MCF 10A (cell line): ENCODE data around the gene PLEKHA5. TPM values are rescaled to one million over a fixed set of nuclear protein-coding genes. Genes with fewer than 3 reads are reported as not detected.
A peak's percentile ranks its signal among the peaks of the same experiment; 100 is the strongest.
"Not testable (repeated sequence)": the region's sequence is repeated elsewhere in the genome, so short reads cannot be mapped to it uniquely, and the experiment has no call there.

Source experiments
- BruUV-seq: library from RNA; stranded (reverse); fragments of 400-500 nt; replicated peaks from 2 replicates; lab custom pipeline; 2021; lab: Mats Ljungman, UMichigan
- CTCF ChIA-PET: fragments of 300-600 bp; sonication (Branson Sonifier 250); formaldehyde crosslinking; extraction: SDS; loops from one replicate; lab custom pipeline; 2021; ENCODE audit warnings: antibody characterized with exemption, inconsistent platforms; lab: Yijun Ruan, JAX
- POLR2A ChIA-PET: fragments of 300-600, 350-650 bp; sonication (Branson Sonifier 250); formaldehyde crosslinking; extraction: SDS; loops from one replicate; lab custom pipeline; 2020; ENCODE audit warnings: antibody characterized with exemption, inconsistent platforms; lab: Yijun Ruan, JAX
- DNase-seq: peaks from one replicate; pipeline ENCODE4 v3.0.0-alpha.2; 2018; ENCODE audit not compliant: unreplicated experiment
- H3K27ac Mint-ChIP-seq: one replicate; pipeline ENCODE4 v1.8.0; 2022; ENCODE audit warnings: mild to moderate bottlenecking, low read depth, mixed read lengths; ENCODE audit not compliant: unreplicated experiment
- H3K27me3 Mint-ChIP-seq: one replicate; pipeline ENCODE4 v1.8.0; 2022; ENCODE audit warnings: mixed read lengths; ENCODE audit not compliant: insufficient read depth, unreplicated experiment
- H3K36me3 Mint-ChIP-seq: one replicate; pipeline ENCODE4 v1.8.0; 2022; ENCODE audit warnings: mild to moderate bottlenecking, moderate library complexity, mixed read lengths; ENCODE audit not compliant: insufficient read depth, unreplicated experiment
- H3K4me1 Mint-ChIP-seq: one replicate; pipeline ENCODE4 v1.8.0; 2022; ENCODE audit warnings: mixed read lengths; ENCODE audit not compliant: insufficient read depth, unreplicated experiment
- H3K4me3 Mint-ChIP-seq: one replicate; pipeline ENCODE4 v1.8.0; 2022; ENCODE audit warnings: mild to moderate bottlenecking, moderate library complexity, mixed read lengths; ENCODE audit not compliant: unreplicated experiment
- H3K9me3 Mint-ChIP-seq: one replicate; pipeline ENCODE4 v1.8.0; 2022; ENCODE audit warnings: mixed read lengths; ENCODE audit not compliant: unreplicated experiment
- CTCF ChIP-seq: fragments of 200-600 bp; IDR thresholded peaks from one replicate; pipeline ENCODE4 v1.8.0; 2022; ENCODE audit warnings: antibody characterized with exemption, mild to moderate bottlenecking; ENCODE audit not compliant: unreplicated experiment
- intact Hi-C: fragments of 100-400 bp; cut with micrococcal nuclease; formaldehyde crosslinking; loops from 2 replicates; pipeline ENCODE4 v1.14.1; 2022
- total RNA-seq: library from RNA; stranded (reverse); gene quantifications from 2 replicates; pipeline ENCODE4 v1.2.3, GENCODE V29; 2022

Gene PLEKHA5
- total RNA-seq, 1 experiment from 2014 or later: 25.2 TPM

- CTCF ChIA-PET: interaction anchor here (0.6 to 1.3 kb wide), 3 partner anchors 13 to 45 kb away, joined by 3 to 6 read pairs (median 5); no protein-coding TSS in a partner anchor
- Mint-ChIP-seq H3K4me3 (no peak overlapping the region), H3K9me3 (no peaks in the 10 kb centered on the region), H3K27ac (no peak overlapping the region), H3K27me3 (no peaks in the 10 kb centered on the region), H3K4me1 (peaks cover 11% of the 10 kb centered on the region), H3K36me3 (peaks cover 5% of the 10 kb centered on the region)
- DNase-seq: no peak
- POLR2A ChIA-PET: interaction anchor here (0.6 kb wide), 2 partner anchors 22 to 42 kb away, joined by 3 read pairs; no protein-coding TSS in a partner anchor
- intact Hi-C loops: no loop called here
- TF ChIP-seq CTCF: no peak
- BruUV-seq: no TSS peak
Measured at GRCh38 chr12:19398376-19399363, 269.1 kb downstream of the PLEKHA5 start.

- Mint-ChIP-seq H3K27ac (peak overlapping the region; percentile 27), H3K4me1 (peaks cover 11% of the 10 kb centered on the region)
- DNase-seq: peak; percentile 28
- H3K9me3 Mint-ChIP-seq, H3K36me3 Mint-ChIP-seq, H3K4me3 Mint-ChIP-seq, CTCF ChIA-PET, intact Hi-C loops, BruUV-seq, H3K27me3 Mint-ChIP-seq: not testable (repeated sequence)
- POLR2A ChIA-PET: interaction anchor here (0.7 to 1.8 kb wide), 4 partner anchors 11 to 31 kb away, joined by 3 read pairs; no protein-coding TSS in a partner anchor
Measured at GRCh38 chr12:19400649-19401285, 271.2 kb downstream of the PLEKHA5 start.

GRCh38 chr12:19402211-19402610 lies 272.7 kb downstream of the PLEKHA5 start:
- intact Hi-C loops: no loop called here
- H3K9me3 Mint-ChIP-seq: no peaks in the 10 kb centered on the region
- H3K4me1 Mint-ChIP-seq: peaks cover 11% of the 10 kb centered on the region
- no TSS peak for BruUV-seq
- no peak overlapping the region for H3K27ac Mint-ChIP-seq
- no peak for DNase-seq
- H3K27me3 Mint-ChIP-seq: no peaks in the 10 kb centered on the region
- ChIA-PET CTCF (no interaction called here), POLR2A (interaction anchor here (1.5 kb wide), 1 partner anchor 29 kb away, joined by 4 read pairs; no protein-coding TSS in a partner anchor)
- no peak for TF ChIP-seq CTCF
- H3K36me3 Mint-ChIP-seq: peaks cover 5% of the 10 kb centered on the region
- no peak overlapping the region for H3K4me3 Mint-ChIP-seq

- Mint-ChIP-seq H3K4me3 (no peak overlapping the region), H3K27ac (no peak overlapping the region), H3K9me3 (no peaks in the 10 kb centered on the region), H3K36me3 (peaks cover under 1% of the 10 kb centered on the region), H3K4me1 (peaks cover 6% of the 10 kb centered on the region), H3K27me3 (no peaks in the 10 kb centered on the region)
- POLR2A ChIA-PET: interaction anchor here (0.6 to 1.5 kb wide), 2 partner anchors 18 to 28 kb away, joined by 3 to 4 read pairs; no protein-coding TSS in a partner anchor
- CTCF ChIA-PET: interaction anchor here (1.2 kb wide), 1 partner anchor 9 kb away, joined by 3 read pairs; no protein-coding TSS in a partner anchor
- TF ChIP-seq CTCF: no peak
- peak; percentile 45 for DNase-seq
- intact Hi-C loops: no loop called here
- BruUV-seq: no TSS peak
Measured at GRCh38 chr12:19402743-19403431, 273.4 kb downstream of the PLEKHA5 start.
